ENCODE measurements around the gene PCDH17. TPM values are rescaled to one million over a fixed set of nuclear protein-coding genes. Genes with fewer than 3 reads are reported as not detected.

The PCDH17 gene
- total and polyA plus RNA-seq, 10 donors: 2.7 to 240 (median 178) TPM

DNA sequence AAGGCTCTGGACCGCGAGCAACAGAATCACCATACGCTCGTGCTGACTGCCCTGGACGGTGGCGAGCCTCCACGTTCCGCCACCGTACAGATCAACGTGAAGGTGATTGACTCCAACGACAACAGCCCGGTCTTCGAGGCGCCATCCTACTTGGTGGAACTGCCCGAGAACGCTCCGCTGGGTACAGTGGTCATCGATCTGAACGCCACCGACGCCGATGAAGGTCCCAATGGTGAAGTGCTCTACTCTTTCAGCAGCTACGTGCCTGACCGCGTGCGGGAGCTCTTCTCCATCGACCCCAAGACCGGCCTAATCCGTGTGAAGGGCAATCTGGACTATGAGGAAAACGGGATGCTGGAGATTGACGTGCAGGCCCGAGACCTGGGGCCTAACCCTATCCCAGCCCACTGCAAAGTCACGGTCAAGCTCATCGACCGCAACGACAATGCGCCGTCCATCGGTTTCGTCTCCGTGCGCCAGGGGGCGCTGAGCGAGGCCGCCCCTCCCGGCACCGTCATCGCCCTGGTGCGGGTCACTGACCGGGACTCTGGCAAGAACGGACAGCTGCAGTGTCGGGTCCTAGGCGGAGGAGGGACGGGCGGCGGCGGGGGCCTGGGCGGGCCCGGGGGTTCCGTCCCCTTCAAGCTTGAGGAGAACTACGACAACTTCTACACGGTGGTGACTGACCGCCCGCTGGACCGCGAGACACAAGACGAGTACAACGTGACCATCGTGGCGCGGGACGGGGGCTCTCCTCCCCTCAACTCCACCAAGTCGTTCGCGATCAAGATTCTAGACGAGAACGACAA lies 1.8 kb downstream of the PCDH17 start:
- Histone ChIP-seq H3K36me3 (peaks cover 0 to 13% (median 0%) of the 10 kb centered on the region in 6 donors), H3K4me3 (peak overlapping the region; percentile 38 to 75 (median 58)), H3K9me3 (peaks cover 0 to 21% (median 0%) of the 10 kb centered on the region in 8 donors), H3K27ac (peak overlapping the region in 7 of 8 donors; percentile 62 to 75 (median 71)), H3K27me3 (replicated peaks in 1 of 7) (peaks cover 0 to 68% (median 46%) of the 10 kb centered on the region in 7 donors), H3K4me1 (peaks cover 0 to 41% (median 28%) of the 10 kb centered on the region in 6 donors)
- WGBS, 5 donors: 10 to 26% (median 14%) methylated on average over 56 to 77 of the region's 77 CpGs
- intact Hi-C loops (cut with DNase I; ENCODE audit: low total_unique reads): no loop called here
- peak; percentile 79 for DNase-seq
- TF ChIP-seq, protein P1, sequence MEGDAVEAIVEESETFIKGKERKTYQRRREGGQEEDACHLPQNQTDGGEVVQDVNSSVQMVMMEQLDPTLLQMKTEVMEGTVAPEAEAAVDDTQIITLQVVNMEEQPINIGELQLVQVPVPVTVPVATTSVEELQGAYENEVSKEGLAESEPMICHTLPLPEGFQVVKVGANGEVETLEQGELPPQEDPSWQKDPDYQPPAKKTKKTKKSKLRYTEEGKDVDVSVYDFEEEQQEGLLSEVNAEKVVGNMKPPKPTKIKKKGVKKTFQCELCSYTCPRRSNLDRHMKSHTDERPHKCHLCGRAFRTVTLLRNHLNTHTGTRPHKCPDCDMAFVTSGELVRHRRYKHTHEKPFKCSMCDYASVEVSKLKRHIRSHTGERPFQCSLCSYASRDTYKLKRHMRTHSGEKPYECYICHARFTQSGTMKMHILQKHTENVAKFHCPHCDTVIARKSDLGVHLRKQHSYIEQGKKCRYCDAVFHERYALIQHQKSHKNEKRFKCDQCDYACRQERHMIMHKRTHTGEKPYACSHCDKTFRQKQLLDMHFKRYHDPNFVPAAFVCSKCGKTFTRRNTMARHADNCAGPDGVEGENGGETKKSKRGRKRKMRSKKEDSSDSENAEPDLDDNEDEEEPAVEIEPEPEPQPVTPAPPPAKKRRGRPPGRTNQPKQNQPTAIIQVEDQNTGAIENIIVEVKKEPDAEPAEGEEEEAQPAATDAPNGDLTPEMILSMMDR (IDR thresholded peaks at IDR 0.05 in 8 of 11, conservative IDR thresholded peaks at IDR 0.05 in 3 of 11): peak in 8 of 11 experiments; percentile 7 to 60 (median 50)
- TF ChIP-seq POLR2A (IDR thresholded peaks at IDR 0.05): no peak
- TF ChIP-seq POLR2AphosphoS5 (IDR thresholded peaks at IDR 0.05): peak; percentile 42 to 81 (median 77)

DNA sequence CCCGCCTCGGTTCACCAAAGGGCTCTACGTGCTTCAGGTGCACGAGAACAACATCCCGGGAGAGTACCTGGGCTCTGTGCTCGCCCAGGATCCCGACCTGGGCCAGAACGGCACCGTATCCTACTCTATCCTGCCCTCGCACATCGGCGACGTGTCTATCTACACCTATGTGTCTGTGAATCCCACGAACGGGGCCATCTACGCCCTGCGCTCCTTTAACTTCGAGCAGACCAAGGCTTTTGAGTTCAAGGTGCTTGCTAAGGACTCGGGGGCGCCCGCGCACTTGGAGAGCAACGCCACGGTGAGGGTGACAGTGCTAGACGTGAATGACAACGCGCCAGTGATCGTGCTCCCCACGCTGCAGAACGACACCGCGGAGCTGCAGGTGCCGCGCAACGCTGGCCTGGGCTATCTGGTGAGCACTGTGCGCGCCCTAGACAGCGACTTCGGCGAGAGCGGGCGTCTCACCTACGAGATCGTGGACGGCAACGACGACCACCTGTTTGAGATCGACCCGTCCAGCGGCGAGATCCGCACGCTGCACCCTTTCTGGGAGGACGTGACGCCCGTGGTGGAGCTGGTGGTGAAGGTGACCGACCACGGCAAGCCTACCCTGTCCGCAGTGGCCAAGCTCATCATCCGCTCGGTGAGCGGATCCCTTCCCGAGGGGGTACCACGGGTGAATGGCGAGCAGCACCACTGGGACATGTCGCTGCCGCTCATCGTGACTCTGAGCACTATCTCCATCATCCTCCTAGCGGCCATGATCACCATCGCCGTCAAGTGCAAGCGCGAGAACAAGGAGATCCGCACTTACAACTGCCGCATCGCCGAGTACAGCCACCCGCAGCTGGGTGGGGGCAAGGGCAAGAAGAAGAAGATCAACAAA lies 2.6 kb downstream of the PCDH17 start:
- intact Hi-C loops (cut with DNase I; ENCODE audit: low total_unique reads): no loop called here
- Histone ChIP-seq H3K27ac (peak overlapping the region in 7 of 8 donors; percentile 62 to 75 (median 71)), H3K9me3 (peaks cover 0 to 21% (median 0%) of the 10 kb centered on the region in 8 donors), H3K36me3 (peaks cover 0 to 13% (median 0%) of the 10 kb centered on the region in 6 donors), H3K4me3 (peak overlapping the region; percentile 15 to 75 (median 58)), H3K27me3 (replicated peaks in 1 of 7) (peaks cover 0 to 59% (median 46%) of the 10 kb centered on the region in 7 donors), H3K4me1 (peaks cover 0 to 39% (median 27%) of the 10 kb centered on the region in 6 donors)
- TF ChIP-seq POLR2A (IDR thresholded peaks at IDR 0.05) (no peak), POLR2AphosphoS5 (IDR thresholded peaks at IDR 0.05) (peak in 2 of 3 donors; percentile 29 to 63)
- TF ChIP-seq, protein P1 (IDR thresholded peaks at IDR 0.05 in 8 of 11, conservative IDR thresholded peaks at IDR 0.05 in 3 of 11): no peak
- peak; percentile 65 for DNase-seq
- WGBS, 5 donors: 8 to 30% (median 13%) methylated on average over 41 to 78 of the region's 78 CpGs

DNA sequence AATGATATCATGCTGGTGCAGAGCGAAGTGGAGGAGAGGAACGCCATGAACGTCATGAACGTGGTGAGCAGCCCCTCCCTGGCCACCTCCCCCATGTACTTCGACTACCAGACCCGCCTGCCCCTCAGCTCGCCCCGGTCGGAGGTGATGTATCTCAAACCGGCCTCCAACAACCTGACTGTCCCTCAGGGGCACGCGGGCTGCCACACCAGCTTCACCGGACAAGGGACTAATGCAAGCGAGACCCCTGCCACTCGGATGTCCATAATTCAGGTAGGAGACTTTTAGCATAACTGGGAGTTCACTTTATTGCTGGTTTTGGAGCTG lies 3.3 kb downstream of the PCDH17 start:
- WGBS, 5 donors: 9 to 12% (median 9%) methylated on average over 15 of the region's 15 CpGs
- H3K27me3 ChIP-seq (replicated peaks in 1 of 7): peaks cover 0 to 53% (median 41%) of the 10 kb centered on the region in 7 donors
- peak overlapping the region; percentile 26 to 75 (median 58) for H3K4me3 ChIP-seq
- peak overlapping the region in 7 of 8 donors; percentile 62 to 75 (median 71) for H3K27ac ChIP-seq
- peak in 1 of 3 donors; percentile 18 for TF ChIP-seq POLR2AphosphoS5 (IDR thresholded peaks at IDR 0.05)
- TF ChIP-seq, protein P1 (IDR thresholded peaks at IDR 0.05 in 8 of 11, conservative IDR thresholded peaks at IDR 0.05 in 3 of 11): no peak
- no peak for TF ChIP-seq POLR2A (IDR thresholded peaks at IDR 0.05)
- peaks cover 0 to 13% (median 0%) of the 10 kb centered on the region in 6 donors for H3K36me3 ChIP-seq
- DNase-seq: peak; percentile 67
- peaks cover 0 to 21% (median 0%) of the 10 kb centered on the region in 8 donors for H3K9me3 ChIP-seq
- H3K4me1 ChIP-seq: peaks cover 0 to 32% (median 22%) of the 10 kb centered on the region in 6 donors
- intact Hi-C loops (cut with DNase I; ENCODE audit: low total_unique reads): no loop called here

Measured in spleen (tissue), 11 donors.